ENCODE data around the gene ZNF185.

The ZNF185 gene

GRCh38 chrX:152932144-152932543, 34.3 kb downstream of the ZNF185 start:
- H3K79me2 ChIP-seq (ENCODE audit: control insufficient read depth, insufficient read depth, low read length, unreplicated experiment) = no peaks in the 10 kb centered on the region
- no peak overlapping the region for H3K4me3 ChIP-seq (ENCODE audit: low read depth, low read length)
- no peaks in the 10 kb centered on the region for H3K4me1 ChIP-seq (ENCODE audit: control insufficient read depth, insufficient read depth, low read length, unreplicated experiment)
- H3K27ac ChIP-seq (ENCODE audit: low read depth, low read length) = no peak overlapping the region
- no peaks in the 10 kb centered on the region for H3K36me3 ChIP-seq (ENCODE audit: insufficient read depth, low read length)
- no peak overlapping the region for H2AFZ ChIP-seq (ENCODE audit: low read length, unreplicated experiment)
- no peaks in the 10 kb centered on the region for H3K27me3 ChIP-seq (ENCODE audit: insufficient read depth, low read length)

- no peak overlapping the region for H3K4me3 ChIP-seq (ENCODE audit: low read depth, low read length)
- no peaks in the 10 kb centered on the region for H3K79me2 ChIP-seq (ENCODE audit: control insufficient read depth, insufficient read depth, low read length, unreplicated experiment)
- H3K27me3 ChIP-seq (ENCODE audit: insufficient read depth, low read length) = no peaks in the 10 kb centered on the region
- H3K27ac ChIP-seq (ENCODE audit: low read depth, low read length) = no peak overlapping the region
- H3K4me1 ChIP-seq (ENCODE audit: control insufficient read depth, insufficient read depth, low read length, unreplicated experiment) = no peaks in the 10 kb centered on the region
- no peak overlapping the region for H2AFZ ChIP-seq (ENCODE audit: low read length, unreplicated experiment)
- H3K36me3 ChIP-seq (ENCODE audit: insufficient read depth, low read length) = no peaks in the 10 kb centered on the region
Measured at GRCh38 chrX:152932598-152933175, 34.8 kb downstream of the ZNF185 start.

- H3K4me3 ChIP-seq (ENCODE audit: low read depth, low read length) = no peak overlapping the region
- no peaks in the 10 kb centered on the region for H3K4me1 ChIP-seq (ENCODE audit: control insufficient read depth, insufficient read depth, low read length, unreplicated experiment)
- H3K27me3 ChIP-seq (ENCODE audit: insufficient read depth, low read length) = no peaks in the 10 kb centered on the region
- no peaks in the 10 kb centered on the region for H3K36me3 ChIP-seq (ENCODE audit: insufficient read depth, low read length)
- H3K79me2 ChIP-seq (ENCODE audit: control insufficient read depth, insufficient read depth, low read length, unreplicated experiment) = no peaks in the 10 kb centered on the region
- no peak overlapping the region for H3K27ac ChIP-seq (ENCODE audit: low read depth, low read length)
- H2AFZ ChIP-seq (ENCODE audit: low read length, unreplicated experiment) = no peak overlapping the region
Measured at GRCh38 chrX:152936306-152936705, 38.4 kb downstream of the ZNF185 start.

GRCh38 chrX:152937236-152937635, 39.4 kb downstream of the ZNF185 start:
- peaks cover 3% of the 10 kb centered on the region for H3K4me1 ChIP-seq (ENCODE audit: control insufficient read depth, insufficient read depth, low read length, unreplicated experiment)
- no peak overlapping the region for H3K4me3 ChIP-seq (ENCODE audit: low read depth, low read length)
- H3K79me2 ChIP-seq (ENCODE audit: control insufficient read depth, insufficient read depth, low read length, unreplicated experiment) = no peaks in the 10 kb centered on the region
- no peak overlapping the region for H3K27ac ChIP-seq (ENCODE audit: low read depth, low read length)
- H2AFZ ChIP-seq (ENCODE audit: low read length, unreplicated experiment) = no peak overlapping the region
- no peaks in the 10 kb centered on the region for H3K36me3 ChIP-seq (ENCODE audit: insufficient read depth, low read length)
- H3K27me3 ChIP-seq (ENCODE audit: insufficient read depth, low read length) = no peaks in the 10 kb centered on the region

- peaks cover 3% of the 10 kb centered on the region for H3K4me1 ChIP-seq (ENCODE audit: control insufficient read depth, insufficient read depth, low read length, unreplicated experiment)
- H3K27ac ChIP-seq (ENCODE audit: low read depth, low read length) = peak overlapping the region; percentile 47; the same call in 1 of the 2 replicates
- H3K4me3 ChIP-seq (ENCODE audit: low read depth, low read length) = peak overlapping the region; percentile 85
- peak overlapping the region; percentile 59 for H2AFZ ChIP-seq (ENCODE audit: low read length, unreplicated experiment)
- no peaks in the 10 kb centered on the region for H3K36me3 ChIP-seq (ENCODE audit: insufficient read depth, low read length)
- H3K27me3 ChIP-seq (ENCODE audit: insufficient read depth, low read length) = no peaks in the 10 kb centered on the region
- peaks cover 2% of the 10 kb centered on the region for H3K79me2 ChIP-seq (ENCODE audit: control insufficient read depth, insufficient read depth, low read length, unreplicated experiment)
Measured at GRCh38 chrX:152941328-152942076, 43.6 kb downstream of the ZNF185 start.

GRCh38 chrX:152942077-152942442, 44.2 kb downstream of the ZNF185 start:
- Histone ChIP-seq H3K27ac (ENCODE audit: low read depth, low read length) (peak overlapping the region; percentile 47; the same call in 1 of the 2 replicates), H3K4me3 (ENCODE audit: low read depth, low read length) (peak overlapping the region; percentile 85), H3K36me3 (ENCODE audit: insufficient read depth, low read length) (no peaks in the 10 kb centered on the region), H3K79me2 (ENCODE audit: control insufficient read depth, insufficient read depth, low read length, unreplicated experiment) (peaks cover 2% of the 10 kb centered on the region), H3K4me1 (ENCODE audit: control insufficient read depth, insufficient read depth, low read length, unreplicated experiment) (peaks cover 3% of the 10 kb centered on the region), H2AFZ (ENCODE audit: low read length, unreplicated experiment) (no peak overlapping the region), H3K27me3 (ENCODE audit: insufficient read depth, low read length) (no peaks in the 10 kb centered on the region)

GRCh38 chrX:152943826-152944225, 46.0 kb downstream of the ZNF185 start:
- Histone ChIP-seq H3K27ac (ENCODE audit: low read depth, low read length) (no peak overlapping the region), H3K4me3 (ENCODE audit: low read depth, low read length) (no peak overlapping the region), H3K36me3 (ENCODE audit: insufficient read depth, low read length) (no peaks in the 10 kb centered on the region), H3K4me1 (ENCODE audit: control insufficient read depth, insufficient read depth, low read length, unreplicated experiment) (peaks cover 3% of the 10 kb centered on the region), H3K27me3 (ENCODE audit: insufficient read depth, low read length) (no peaks in the 10 kb centered on the region), H3K79me2 (ENCODE audit: control insufficient read depth, insufficient read depth, low read length, unreplicated experiment) (peaks cover 2% of the 10 kb centered on the region), H2AFZ (ENCODE audit: low read length, unreplicated experiment) (no peak overlapping the region)

GRCh38 chrX:152945021-152945979, 47.4 kb downstream of the ZNF185 start:
- no peak overlapping the region for H3K27ac ChIP-seq (ENCODE audit: low read depth, low read length)
- no peaks in the 10 kb centered on the region for H3K27me3 ChIP-seq (ENCODE audit: insufficient read depth, low read length)
- H3K79me2 ChIP-seq (ENCODE audit: control insufficient read depth, insufficient read depth, low read length, unreplicated experiment) = peaks cover 2% of the 10 kb centered on the region
- no peaks in the 10 kb centered on the region for H3K36me3 ChIP-seq (ENCODE audit: insufficient read depth, low read length)
- peaks cover 3% of the 10 kb centered on the region for H3K4me1 ChIP-seq (ENCODE audit: control insufficient read depth, insufficient read depth, low read length, unreplicated experiment)
- no peak overlapping the region for H2AFZ ChIP-seq (ENCODE audit: low read length, unreplicated experiment)
- H3K4me3 ChIP-seq (ENCODE audit: low read depth, low read length) = no peak overlapping the region

- peaks cover 3% of the 10 kb centered on the region for H3K4me1 ChIP-seq (ENCODE audit: control insufficient read depth, insufficient read depth, low read length, unreplicated experiment)
- H2AFZ ChIP-seq (ENCODE audit: low read length, unreplicated experiment) = no peak overlapping the region
- H3K4me3 ChIP-seq (ENCODE audit: low read depth, low read length) = no peak overlapping the region
- H3K27ac ChIP-seq (ENCODE audit: low read depth, low read length) = no peak overlapping the region
- no peaks in the 10 kb centered on the region for H3K27me3 ChIP-seq (ENCODE audit: insufficient read depth, low read length)
- peaks cover 2% of the 10 kb centered on the region for H3K79me2 ChIP-seq (ENCODE audit: control insufficient read depth, insufficient read depth, low read length, unreplicated experiment)
- H3K36me3 ChIP-seq (ENCODE audit: insufficient read depth, low read length) = no peaks in the 10 kb centered on the region
Measured at GRCh38 chrX:152946681-152947080, 48.8 kb downstream of the ZNF185 start.
